GM19372 (cell line): ENCODE data around the gene CRIP1.
A peak's percentile ranks its signal among the peaks of the same experiment; 100 is the strongest.

Experiments used
- ATAC-seq: cut with Tn5 transposase; IDR thresholded peaks from one replicate; pipeline ENCODE4 v1.9.1; 2021; ENCODE audit warnings: mild to moderate bottlenecking, low read depth, moderate library complexity; ENCODE audit not compliant: unreplicated experiment

Gene CRIP1

GRCh38 chr14:105479431-105480158 is 7.1 kb upstream of the CRIP1 start:
- no peak for ATAC-seq

GRCh38 chr14:105480199-105480746 is 6.4 kb upstream of the CRIP1 start:
- no peak for ATAC-seq

- ATAC-seq = peak; percentile 63
These were observed 5.6 kb upstream of the CRIP1 start for GRCh38 chr14:105480807-105481801.

- ATAC-seq = no peak
These were observed 4.7 kb upstream of the CRIP1 start for GRCh38 chr14:105481886-105482457.

GRCh38 chr14:105482486-105483110 is 4.1 kb upstream of the CRIP1 start:
- ATAC-seq = no peak

GRCh38 chr14:105483300-105484068 is 3.2 kb upstream of the CRIP1 start:
- ATAC-seq = no peak

GRCh38 chr14:105484069-105484996 is 2.4 kb upstream of the CRIP1 start:
- no peak for ATAC-seq

GRCh38 chr14:105484997-105485393 is 1.7 kb upstream of the CRIP1 start:
- no peak for ATAC-seq

- no peak for ATAC-seq
These were observed 935 bp upstream of the CRIP1 start for GRCh38 chr14:105485739-105486162.

- ATAC-seq = no peak
These were observed 325 bp downstream of the CRIP1 start for GRCh38 chr14:105486974-105487448.

GRCh38 chr14:105487449-105487985 is 831 bp downstream of the CRIP1 start:
- ATAC-seq = no peak

GRCh38 chr14:105487986-105488777 is 1.5 kb downstream of the CRIP1 start:
- no peak for ATAC-seq

GRCh38 chr14:105488781-105489541 is 2.3 kb downstream of the CRIP1 start:
- ATAC-seq = no peak

- ATAC-seq = no peak
These were observed 3.0 kb downstream of the CRIP1 start for GRCh38 chr14:105489542-105490266.

GRCh38 chr14:105490267-105490571 is 3.5 kb downstream of the CRIP1 start:
- ATAC-seq = no peak
